GM19240 (cell line): Measurements from ENCODE around the gene OTUD7B.

Experiments used
- DNase-seq: peaks from one replicate; pipeline ENCODE4 v3.0.0; 2011; ENCODE audit warnings: low spot score; ENCODE audit not compliant: insufficient read length

OTUD7B gene

DNA sequence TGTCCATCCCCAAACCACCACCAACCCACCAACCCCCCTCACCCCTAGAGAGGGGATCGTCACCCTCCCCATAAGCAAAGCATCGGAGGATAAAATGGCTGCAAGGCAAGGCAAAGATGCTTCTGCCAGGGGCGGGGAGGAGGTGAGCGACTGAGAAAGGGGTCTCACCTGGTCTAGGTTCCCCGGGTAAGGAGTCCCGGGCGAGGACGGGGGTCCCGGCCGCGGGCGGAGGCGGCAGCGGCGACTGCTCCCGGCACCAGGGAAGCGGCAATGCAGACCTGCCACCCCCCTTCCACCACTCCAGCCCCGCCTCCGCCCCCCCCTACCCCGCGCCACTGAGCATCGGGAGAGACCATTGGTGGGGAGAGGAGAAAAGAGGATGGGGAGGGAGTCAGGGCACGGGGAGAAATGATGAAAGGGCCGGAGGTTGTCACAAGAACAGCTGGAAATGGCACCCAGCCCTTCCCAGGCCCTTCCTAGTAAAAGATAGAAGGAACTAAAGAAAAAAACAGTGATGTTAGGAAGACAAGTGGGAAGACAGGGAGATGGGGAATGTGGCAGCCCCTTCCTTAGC is 92.9 kb downstream of the OTUD7B start, which contains the start of gene SV2A:
TSS of gene SV2A (minus strand) at position 274 of the 574 bp plus-strand sequence. CDS start 4,004 bp downstream, outside the sequence.
- DNase-seq, result no peak

GRCh38 chr1:149916898-149917252 is 93.7 kb downstream of the OTUD7B start:
- DNase-seq, result no peak

- no peak for DNase-seq
These were observed 94.2 kb downstream of the OTUD7B start for GRCh38 chr1:149916193-149916897.

DNA sequence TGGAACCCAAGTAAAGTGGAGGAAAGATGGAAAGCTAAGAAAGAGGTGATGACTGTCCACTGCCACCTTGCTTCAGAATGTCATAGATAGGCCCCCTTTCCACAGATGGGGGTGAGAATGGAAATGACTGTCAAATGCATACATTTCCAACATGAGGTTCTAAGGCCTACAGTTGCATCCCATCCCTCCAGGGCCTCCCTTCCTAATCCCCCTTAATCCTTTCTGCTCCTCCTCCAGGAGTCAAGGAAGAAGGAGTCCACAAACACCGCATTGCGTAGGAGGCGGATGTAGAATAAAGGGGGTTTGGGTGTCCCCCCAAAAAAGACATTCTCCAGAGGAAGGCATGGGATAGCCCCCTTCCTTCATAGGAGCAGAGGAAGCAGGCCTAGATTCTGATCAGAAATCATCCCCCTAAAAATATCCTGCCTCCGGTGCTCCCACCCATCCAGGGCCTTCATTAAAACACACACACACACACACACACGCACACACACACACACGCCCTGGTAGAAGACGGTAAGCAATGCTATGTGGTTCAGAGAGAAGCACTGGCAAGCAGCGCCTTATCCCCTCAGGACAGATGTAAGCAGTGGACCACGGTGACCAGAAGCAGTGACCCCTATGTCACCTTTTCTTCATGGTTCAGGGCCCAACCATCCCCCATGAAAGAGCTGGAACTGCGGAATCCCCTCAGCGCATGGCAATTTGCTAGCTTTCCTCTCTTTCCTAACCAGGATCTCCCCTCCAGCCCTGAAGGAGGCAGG is 94.9 kb downstream of the OTUD7B start:
- no peak for DNase-seq

DNA sequence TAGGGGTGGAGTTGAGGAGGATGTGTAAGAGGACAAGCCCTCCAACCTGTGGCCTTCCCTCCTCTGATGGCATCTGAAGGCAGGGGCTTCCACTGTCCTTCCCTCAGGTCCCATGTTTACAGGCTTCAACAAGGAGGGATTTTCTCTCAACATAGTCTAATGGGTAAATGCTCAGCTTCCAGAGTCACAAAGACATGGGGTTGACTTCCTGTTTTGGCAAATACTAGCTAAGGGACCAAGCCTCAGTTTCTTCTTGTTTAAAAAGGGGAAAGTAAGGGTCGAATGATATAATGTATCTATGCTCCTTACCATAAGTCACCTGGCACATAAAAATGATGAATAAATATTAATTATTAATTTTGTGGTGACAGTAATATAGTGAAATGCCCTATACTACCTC is 96.0 kb downstream of the OTUD7B start:
- DNase-seq, result no peak

GRCh38 chr1:149906570-149907075 is 103.9 kb downstream of the OTUD7B start:
- no peak for DNase-seq

GRCh38 chr1:149903836-149904491 is 106.6 kb downstream of the OTUD7B start:
- no peak for DNase-seq

GRCh38 chr1:149899460-149900284 is 110.9 kb downstream of the OTUD7B start, which contains the start of gene BOLA1:
TSS of gene BOLA1 (plus strand) at chr1:149899568. CDS start at chr1:149900060, 492 bp downstream.
- peak; percentile 87 for DNase-seq

DNA sequence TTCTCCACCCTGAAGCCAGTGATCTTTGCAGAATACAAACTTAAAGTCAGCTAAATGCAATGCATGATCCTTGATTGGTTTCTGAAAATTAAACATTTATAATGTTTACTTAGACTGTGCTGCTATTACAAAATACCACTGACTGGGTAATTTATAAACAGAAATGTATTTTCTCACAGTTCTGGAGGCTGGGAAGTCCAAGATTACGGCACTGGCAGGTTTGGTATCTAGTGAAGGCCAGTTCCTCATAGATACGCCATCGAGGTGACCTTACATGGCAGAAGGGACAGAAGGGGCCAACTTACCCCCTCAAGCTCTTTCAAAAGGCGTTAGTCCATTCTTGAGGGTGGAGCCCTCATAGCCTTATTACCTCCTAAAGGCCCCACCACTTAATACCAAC is 114.0 kb downstream of the OTUD7B start:
- DNase-seq, result no peak

GRCh38 chr1:149888999-149889289 is 121.6 kb downstream of the OTUD7B start:
- DNase-seq, result no peak

DNA sequence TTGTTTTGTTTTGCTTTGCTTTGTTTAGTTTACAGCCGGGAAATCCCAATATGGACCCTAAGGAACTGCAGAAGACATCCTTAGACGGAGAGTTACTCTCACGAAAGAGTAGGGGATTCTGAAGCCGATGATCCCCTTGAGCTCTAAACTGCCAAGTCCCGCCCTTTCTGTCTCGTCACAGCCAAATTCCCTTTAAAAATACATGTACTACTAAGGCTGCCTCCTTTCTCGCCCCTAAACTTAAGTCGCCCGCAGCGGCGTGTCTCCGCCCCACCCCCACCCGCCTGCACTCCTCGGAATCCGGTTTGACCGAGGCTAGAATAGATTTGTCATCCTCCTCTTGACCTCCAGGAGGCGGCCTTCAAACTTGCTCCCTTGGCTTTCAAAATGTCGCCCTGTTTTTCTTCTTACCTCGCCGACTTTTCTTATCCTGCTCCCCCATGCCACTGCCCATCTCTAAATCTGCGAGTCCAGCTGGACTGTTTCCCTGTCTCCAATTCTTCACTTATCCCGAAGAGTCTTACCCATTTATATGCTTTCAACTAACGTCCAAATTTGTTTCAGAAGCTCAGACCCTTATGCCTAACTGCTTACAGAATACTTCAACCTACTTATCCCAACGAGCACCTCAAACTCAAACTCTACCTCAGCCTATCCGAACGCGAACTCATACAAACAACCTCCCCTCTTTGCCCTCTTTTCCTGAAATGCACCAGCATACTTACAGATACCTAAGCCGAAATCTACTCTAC is 122.1 kb downstream of the OTUD7B start:
- DNase-seq, result no peak
